HCT116 (cell line): ENCODE results near the gene KLRG1.

Source experiments
- EGR1 ChIP-seq: IDR thresholded peaks from 2 replicates; pipeline ENCODE4 v1.6.1; 2012; ENCODE audit warnings: low read depth
- EZH2phosphoT487 ChIP-seq: fragments of 200-600 bp; IDR thresholded peaks from 2 replicates; pipeline ENCODE4 v1.6.1; 2018; ENCODE audit warnings: antibody characterized with exemption, borderline replicate concordance
- POLR2A ChIP-seq: IDR thresholded peaks from 2 replicates; pipeline ENCODE4 v1.7.0; 2011; ENCODE audit warnings: borderline replicate concordance; ENCODE audit not compliant: insufficient read depth, insufficient read length; ENCODE audit errors: extremely low read depth
- POLR2AphosphoS5 ChIP-seq: IDR thresholded peaks from 2 replicates; pipeline ENCODE4 v1.6.1; 2011; ENCODE audit warnings: mild to moderate bottlenecking, low read depth, low read length, moderate library complexity
- TF ChIP-seq, protein P1 (sequence below), 3 experiments: fragments of 200-600 bp in 1 of 3; sonication (generic) in 1 of 3; IDR thresholded peaks in 2 of 3; conservative IDR thresholded peaks in 1 of 3; 2 replicates each; pipeline ENCODE4 v1.5.1; 2012 to 2017; ENCODE audit warnings: low read depth in 2 of 3, low read length in 2 of 3, antibody characterized with exemption in 1 of 3, borderline replicate concordance in 1 of 3, control low read depth in 1 of 3, mild to moderate bottlenecking in 1 of 3, mixed read lengths in 1 of 3, mixed run types in 1 of 3, moderate library complexity in 1 of 3; ENCODE audit not compliant: insufficient read depth in 1 of 3
- TF ChIP-seq, protein P2 (sequence below): IDR thresholded peaks from 2 replicates; pipeline ENCODE4 v1.6.1; 2012

DNA sequence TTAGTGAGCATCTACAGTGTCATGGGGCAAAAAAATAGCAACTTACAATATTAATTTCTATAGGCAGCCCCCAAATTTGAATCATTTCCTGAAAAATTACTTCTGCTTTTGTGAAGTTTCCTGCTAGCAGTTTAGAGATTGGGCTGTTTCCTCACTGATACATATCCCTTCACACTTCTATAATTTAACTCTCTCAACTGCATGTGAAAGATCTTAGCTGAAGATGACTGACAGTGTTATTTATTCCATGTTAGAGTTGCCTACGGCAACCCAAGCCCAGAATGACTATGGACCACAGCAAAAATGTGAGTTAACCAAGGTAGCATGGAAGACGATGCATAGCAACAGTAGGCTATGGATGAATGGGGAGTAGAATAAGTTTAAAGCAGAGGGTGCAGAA lies at the start of gene KLRG1:
- TF ChIP-seq, protein P1, sequence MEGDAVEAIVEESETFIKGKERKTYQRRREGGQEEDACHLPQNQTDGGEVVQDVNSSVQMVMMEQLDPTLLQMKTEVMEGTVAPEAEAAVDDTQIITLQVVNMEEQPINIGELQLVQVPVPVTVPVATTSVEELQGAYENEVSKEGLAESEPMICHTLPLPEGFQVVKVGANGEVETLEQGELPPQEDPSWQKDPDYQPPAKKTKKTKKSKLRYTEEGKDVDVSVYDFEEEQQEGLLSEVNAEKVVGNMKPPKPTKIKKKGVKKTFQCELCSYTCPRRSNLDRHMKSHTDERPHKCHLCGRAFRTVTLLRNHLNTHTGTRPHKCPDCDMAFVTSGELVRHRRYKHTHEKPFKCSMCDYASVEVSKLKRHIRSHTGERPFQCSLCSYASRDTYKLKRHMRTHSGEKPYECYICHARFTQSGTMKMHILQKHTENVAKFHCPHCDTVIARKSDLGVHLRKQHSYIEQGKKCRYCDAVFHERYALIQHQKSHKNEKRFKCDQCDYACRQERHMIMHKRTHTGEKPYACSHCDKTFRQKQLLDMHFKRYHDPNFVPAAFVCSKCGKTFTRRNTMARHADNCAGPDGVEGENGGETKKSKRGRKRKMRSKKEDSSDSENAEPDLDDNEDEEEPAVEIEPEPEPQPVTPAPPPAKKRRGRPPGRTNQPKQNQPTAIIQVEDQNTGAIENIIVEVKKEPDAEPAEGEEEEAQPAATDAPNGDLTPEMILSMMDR (IDR thresholded peaks at IDR 0.05 in 2 of 3, conservative IDR thresholded peaks at IDR 0.05 in 1 of 3; ENCODE audit: borderline replicate concordance in 1 of 3, insufficient read depth in 1 of 3, low read depth in 2 of 3, low read length in 2 of 3): no peak
- TF ChIP-seq EZH2phosphoT487: no peak
- TF ChIP-seq, protein P2, sequence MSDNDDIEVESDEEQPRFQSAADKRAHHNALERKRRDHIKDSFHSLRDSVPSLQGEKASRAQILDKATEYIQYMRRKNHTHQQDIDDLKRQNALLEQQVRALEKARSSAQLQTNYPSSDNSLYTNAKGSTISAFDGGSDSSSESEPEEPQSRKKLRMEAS: no peak
- no peak for TF ChIP-seq EGR1
- TF ChIP-seq POLR2AphosphoS5: no peak
- TF ChIP-seq POLR2A: no peak
